HG03575 (cell line): ENCODE results near the gene PHF20.
"Not testable (repeated sequence)": the region's sequence is repeated elsewhere in the genome, so short reads cannot be mapped to it uniquely, and the experiment has no call there.

ENCODE experiments used
- ATAC-seq: cut with Tn5 transposase; IDR thresholded peaks from one replicate; pipeline ENCODE4 v1.9.1; 2021; ENCODE audit not compliant: unreplicated experiment, insufficient number of reproducible peaks, low FRiP score; ENCODE audit errors: extremely low read depth

PHF20 gene

GRCh38 chr20:35877611-35878010 lies 105.8 kb downstream of the PHF20 start:
- no peak for ATAC-seq

- ATAC-seq = no peak
These were observed 106.4 kb downstream of the PHF20 start for GRCh38 chr20:35878113-35878625.

DNA sequence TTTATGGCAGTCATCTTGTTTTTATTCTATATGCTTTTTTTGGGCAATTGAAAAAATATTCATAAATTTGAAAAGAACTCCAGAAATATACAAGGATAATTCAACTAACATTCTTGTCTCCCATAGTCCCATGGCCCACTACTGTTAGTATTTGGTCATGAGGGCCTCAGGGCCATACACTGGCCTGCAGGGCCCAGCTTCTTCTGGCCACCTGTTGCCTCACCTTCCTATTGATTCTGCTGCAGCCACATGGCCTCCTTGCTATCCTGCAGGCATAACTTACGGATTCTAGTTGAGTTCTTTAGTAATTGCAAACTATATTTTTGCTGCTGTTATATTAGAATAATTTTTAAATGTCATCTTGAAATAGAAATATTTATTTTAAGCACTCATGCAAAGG lies 109.9 kb downstream of the PHF20 start:
- ATAC-seq = no peak

GRCh38 chr20:35882427-35883161 lies 110.8 kb downstream of the PHF20 start:
- ATAC-seq = not testable (repeated sequence)

DNA sequence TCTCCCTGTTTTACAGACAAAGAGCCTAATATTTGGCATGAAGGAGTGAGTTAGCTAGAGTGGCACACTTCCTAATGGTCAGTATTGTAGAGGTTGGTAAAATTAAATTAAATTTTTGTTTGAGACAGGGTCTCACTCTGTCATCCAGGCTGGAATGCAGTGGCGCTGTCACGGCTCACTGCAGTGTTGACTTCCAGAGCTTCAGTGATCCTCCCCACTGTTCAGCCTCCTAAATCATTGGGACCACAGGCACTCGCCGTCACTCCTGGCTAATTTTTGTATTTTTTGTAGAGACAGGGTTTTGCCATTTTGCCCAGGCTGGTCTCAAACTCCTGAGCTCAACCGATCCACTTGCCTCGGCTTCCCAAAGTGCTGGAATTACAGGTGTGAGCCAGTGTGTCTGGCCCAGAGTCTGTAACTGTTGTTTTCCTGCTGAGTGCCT lies 111.5 kb downstream of the PHF20 start:
- no peak for ATAC-seq

GRCh38 chr20:35883778-35884540 lies 112.1 kb downstream of the PHF20 start:
- no peak for ATAC-seq

DNA sequence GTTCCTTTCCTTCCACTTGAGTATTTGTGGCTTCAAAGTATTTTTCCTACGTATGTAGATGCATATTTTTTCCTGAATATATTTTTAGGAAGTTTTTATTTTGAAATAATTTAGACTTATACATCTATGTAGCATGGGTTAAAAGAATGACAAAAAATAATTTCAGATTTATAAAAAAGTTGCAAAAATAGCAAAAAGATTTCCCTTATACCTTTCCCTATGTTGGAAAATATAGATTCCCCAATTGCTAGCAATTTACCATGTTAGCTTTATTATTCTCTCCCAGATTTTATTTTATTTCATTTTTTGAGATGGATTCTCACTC lies 112.7 kb downstream of the PHF20 start:
- ATAC-seq = no peak

DNA sequence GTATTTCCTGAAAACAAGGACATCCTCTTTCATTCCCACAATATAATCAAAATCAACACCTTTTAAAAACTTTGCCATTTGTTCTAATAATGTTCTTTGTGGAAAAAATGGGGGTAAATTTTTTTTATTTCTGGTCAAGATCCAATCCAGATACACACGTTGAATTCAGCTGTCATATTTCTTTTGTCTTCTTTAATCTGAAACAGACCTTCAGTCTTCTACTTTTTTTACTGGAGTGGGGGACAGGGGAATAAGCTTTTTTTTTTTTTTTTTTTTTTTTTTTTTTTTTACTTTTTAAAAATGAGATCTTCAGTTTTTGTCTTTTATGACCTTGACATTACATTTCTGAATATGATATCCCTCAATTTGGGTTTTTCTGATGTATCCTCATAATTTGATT lies 113.4 kb downstream of the PHF20 start:
- no peak for ATAC-seq

- no peak for ATAC-seq
These were observed 114.7 kb downstream of the PHF20 start for GRCh38 chr20:35886537-35886936.

GRCh38 chr20:35887393-35888064 lies 115.7 kb downstream of the PHF20 start:
- ATAC-seq = no peak

DNA sequence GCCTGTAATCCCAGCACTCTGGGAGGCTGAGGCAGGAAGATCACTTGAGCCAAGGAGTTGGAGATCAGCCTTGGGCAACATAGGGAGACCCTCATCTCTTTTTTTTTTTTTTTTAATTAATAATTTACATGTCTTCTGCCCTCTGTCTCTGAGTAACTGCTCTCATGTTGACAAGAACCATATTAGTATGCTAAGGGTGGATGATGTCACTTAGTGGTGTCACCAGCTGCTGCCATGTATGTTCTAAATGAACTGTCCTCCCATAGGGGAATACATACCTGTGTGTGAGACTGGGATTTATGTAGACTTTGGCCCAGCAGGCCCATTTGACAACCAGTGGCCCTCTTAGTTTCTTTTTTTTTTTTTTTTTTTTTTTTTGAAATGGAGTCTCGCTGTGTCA lies 116.8 kb downstream of the PHF20 start:
- no peak for ATAC-seq

DNA sequence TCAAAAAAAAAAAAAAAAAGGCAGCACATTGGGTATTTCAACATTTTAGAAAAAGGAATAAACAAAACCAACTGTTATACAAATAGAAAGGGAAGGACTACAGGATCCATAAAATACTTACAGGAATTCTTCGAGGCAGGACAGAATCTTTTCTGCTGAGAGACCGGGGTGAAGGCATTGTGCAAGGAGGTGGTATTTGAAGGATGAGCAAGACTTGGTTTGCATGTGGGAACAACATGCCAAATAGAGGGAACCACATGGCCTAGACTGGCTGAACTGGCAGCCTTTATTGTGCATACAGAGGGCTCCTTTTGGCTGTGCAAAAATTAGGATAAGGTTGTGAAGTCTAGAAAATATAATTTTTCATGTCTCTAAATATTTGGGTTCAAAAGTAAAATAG lies 119.6 kb downstream of the PHF20 start:
- ATAC-seq = no peak

DNA sequence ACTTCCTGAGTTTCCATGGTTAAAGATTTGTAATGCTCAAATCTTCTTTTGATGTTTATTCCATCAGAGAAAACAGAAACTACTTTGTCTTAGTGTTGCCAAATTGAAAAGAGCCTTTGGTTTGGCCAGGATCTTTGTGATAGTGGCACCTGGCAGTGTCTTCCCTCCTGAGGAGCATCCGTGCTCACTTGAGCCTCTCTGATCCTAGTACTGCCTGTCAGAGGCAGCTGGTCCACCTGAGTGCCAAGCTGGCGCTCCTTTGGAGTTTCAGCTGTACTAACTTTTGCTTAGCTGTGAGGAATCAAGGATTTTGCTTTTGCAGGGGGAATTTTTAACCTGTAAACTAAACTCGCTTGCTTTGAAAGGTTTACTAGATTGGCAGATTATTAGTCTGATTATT lies 121.1 kb downstream of the PHF20 start:
- no peak for ATAC-seq

DNA sequence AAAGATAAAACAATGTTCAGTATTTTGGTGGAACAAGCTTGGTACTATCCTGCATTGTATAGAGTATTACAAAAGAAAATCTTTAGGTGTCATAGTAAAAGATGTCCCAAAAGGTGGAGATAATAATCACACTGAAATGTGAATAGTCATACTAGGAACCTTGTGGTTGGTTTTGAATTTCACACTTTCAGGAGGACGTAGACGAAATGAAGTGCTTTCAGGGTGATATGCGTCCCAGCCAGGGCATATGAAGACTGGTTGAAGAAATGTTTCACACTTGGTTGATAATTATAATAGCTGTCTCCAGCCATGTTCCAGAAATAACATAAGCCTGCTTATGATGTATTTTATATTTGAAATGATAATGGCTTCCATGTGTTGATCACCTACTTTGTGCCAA lies 122.1 kb downstream of the PHF20 start:
- no peak for ATAC-seq

- ATAC-seq = not testable (repeated sequence)
These were observed 123.7 kb downstream of the PHF20 start for GRCh38 chr20:35895516-35895915.

DNA sequence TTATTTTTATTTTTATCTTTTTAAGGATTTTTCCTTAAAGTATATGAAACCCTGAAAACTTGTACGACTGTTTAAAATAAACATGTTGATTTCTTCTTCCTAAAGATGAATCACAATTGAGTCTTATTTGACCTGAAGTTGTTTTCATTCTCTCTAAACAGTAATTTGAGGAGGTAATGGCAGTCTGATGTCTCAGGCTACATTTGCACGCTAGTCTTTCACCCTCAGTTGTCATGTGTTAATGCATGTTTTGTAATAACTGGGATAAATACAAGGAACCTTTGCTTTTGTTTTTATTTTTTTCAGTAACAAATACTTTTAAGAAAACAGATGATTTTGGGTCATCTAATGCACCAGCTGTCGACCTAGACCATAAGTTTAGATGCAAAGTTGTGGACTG lies 127.2 kb downstream of the PHF20 start:
- ATAC-seq = no peak

- not testable (repeated sequence) for ATAC-seq
These were observed 129.4 kb downstream of the PHF20 start for GRCh38 chr20:35901230-35901629.

- no peak for ATAC-seq
These were observed 130.1 kb downstream of the PHF20 start for GRCh38 chr20:35901678-35902544.

GRCh38 chr20:35902545-35902941 lies 130.7 kb downstream of the PHF20 start:
- ATAC-seq = no peak
